H9 (cell line): ENCODE measurements around the gene CGB8. TPM values are rescaled to one million over a fixed set of nuclear protein-coding genes. Genes with fewer than 3 reads are reported as not detected.

Source experiments
- DNase-seq: peaks from one replicate; pipeline ENCODE4 v3.0.0-alpha.2; 2017
- H2AFZ ChIP-seq: one replicate; pipeline ENCODE4 v1.6.1; 2013; ENCODE audit warnings: mild to moderate bottlenecking, low read length, control low read depth, moderate library complexity
- H2AK5ac ChIP-seq: 2 replicates; pipeline ENCODE4 v1.6.1; 2013; ENCODE audit warnings: low read length, control low read depth, mixed read lengths; ENCODE audit not compliant: insufficient read length
- H2BK120ac ChIP-seq: one replicate; pipeline ENCODE4 v1.6.1; 2013; ENCODE audit warnings: low read depth, mild to moderate bottlenecking, low read length, control low read depth, inconsistent platforms; ENCODE audit not compliant: poor library complexity, severe bottlenecking
- H2BK12ac ChIP-seq: 2 replicates; pipeline ENCODE4 v1.6.1; 2013; ENCODE audit warnings: low read length, control low read depth, mixed read lengths, low read depth; ENCODE audit not compliant: insufficient read length
- H2BK15ac ChIP-seq: 2 replicates; pipeline ENCODE4 v1.6.1; 2013; ENCODE audit warnings: low read depth, low read length, control low read depth
- H2BK20ac ChIP-seq: one replicate; pipeline ENCODE4 v1.6.1; 2013; ENCODE audit warnings: low read depth, mild to moderate bottlenecking, low read length, control low read depth, inconsistent platforms; ENCODE audit not compliant: poor library complexity, severe bottlenecking
- H2BK5ac ChIP-seq: 2 replicates; pipeline ENCODE4 v1.6.1; 2013; ENCODE audit warnings: low read length, control low read depth, mixed read lengths; ENCODE audit not compliant: insufficient read length
- H3K14ac ChIP-seq: 2 replicates; pipeline ENCODE4 v1.6.1; 2013; ENCODE audit warnings: low read length, control low read depth; ENCODE audit not compliant: insufficient read depth
- H3K18ac ChIP-seq: 2 replicates; pipeline ENCODE4 v1.6.1; 2013; ENCODE audit warnings: low read depth, mild to moderate bottlenecking, mixed read lengths, low read length, control low read depth; ENCODE audit not compliant: insufficient read length
- H3K23ac ChIP-seq: 2 replicates; pipeline ENCODE4 v1.6.1; 2013; ENCODE audit warnings: low read length, control low read depth, mixed read lengths, low read depth; ENCODE audit not compliant: insufficient read length
- H3K23me2 ChIP-seq: 2 replicates; pipeline ENCODE4 v1.6.1; 2013; ENCODE audit warnings: low read depth, mild to moderate bottlenecking, mixed read lengths, low read length, control low read depth; ENCODE audit not compliant: insufficient read length, poor library complexity, severe bottlenecking
- H3K27ac ChIP-seq: 2 replicates; pipeline ENCODE4 v1.5.1; 2013; ENCODE audit warnings: low read length, control low read depth, mixed read lengths, low read depth; ENCODE audit not compliant: insufficient read length
- H3K27me3 ChIP-seq: 2 replicates; pipeline ENCODE4 v1.6.1; 2013; ENCODE audit warnings: low read length, control low read depth, inconsistent platforms; ENCODE audit not compliant: insufficient read depth
- H3K4ac ChIP-seq: 2 replicates; pipeline ENCODE4 v1.6.1; 2013; ENCODE audit warnings: low read depth, mild to moderate bottlenecking, control low read depth, inconsistent platforms, low read length, moderate library complexity
- H3K4me1 ChIP-seq: 2 replicates; pipeline ENCODE4 v1.6.1; 2013; ENCODE audit warnings: low read length, control low read depth, inconsistent platforms; ENCODE audit not compliant: insufficient read depth
- H3K4me2 ChIP-seq: 2 replicates; pipeline ENCODE4 v1.6.1; 2013; ENCODE audit warnings: low read length, control low read depth, mixed read lengths; ENCODE audit not compliant: insufficient read length, insufficient read depth
- H3K56ac ChIP-seq: 2 replicates; pipeline ENCODE4 v1.6.1; 2013; ENCODE audit warnings: low read depth, mild to moderate bottlenecking, mixed read lengths, low read length, control low read depth; ENCODE audit not compliant: insufficient read length
- H3K79me1 ChIP-seq: 2 replicates; pipeline ENCODE4 v1.6.1; 2013; ENCODE audit warnings: low read depth, mild to moderate bottlenecking, moderate library complexity, low read length, control low read depth, inconsistent platforms; ENCODE audit not compliant: insufficient read depth, poor library complexity, severe bottlenecking
- H3K79me2 ChIP-seq: 2 replicates; pipeline ENCODE4 v1.6.1; 2013; ENCODE audit warnings: low read length, control low read depth, inconsistent platforms; ENCODE audit not compliant: insufficient read depth
- H3K9ac ChIP-seq: 2 replicates; pipeline ENCODE4 v1.6.1; 2013; ENCODE audit warnings: low read length, control low read depth, mixed read lengths; ENCODE audit not compliant: insufficient read length; ENCODE audit errors: extremely low read depth
- H3K9me3 ChIP-seq: one replicate; pipeline ENCODE4 v1.6.1; 2013; ENCODE audit warnings: low read depth, low read length, inconsistent platforms; ENCODE audit not compliant: control insufficient read depth
- H3T11ph ChIP-seq: one replicate; pipeline ENCODE4 v1.6.1; 2013; ENCODE audit warnings: mild to moderate bottlenecking, low read length, control low read depth, inconsistent platforms
- H4K20me1 ChIP-seq: one replicate; pipeline ENCODE4 v1.6.1; 2013; ENCODE audit not compliant: control insufficient read depth, insufficient read length, insufficient read depth
- H4K5ac ChIP-seq: 2 replicates; pipeline ENCODE4 v1.6.1; 2013; ENCODE audit warnings: low read depth, mild to moderate bottlenecking, mixed read lengths, low read length, control low read depth; ENCODE audit not compliant: insufficient read length
- H4K8ac ChIP-seq: replicated peaks from 2 replicates; pipeline ENCODE4 v1.6.1; 2013; ENCODE audit warnings: low read length, control low read depth, mixed read lengths, low read depth; ENCODE audit not compliant: insufficient read length
- H4K91ac ChIP-seq: 2 replicates; pipeline ENCODE4 v1.6.1; 2013; ENCODE audit warnings: low read depth, mild to moderate bottlenecking, moderate library complexity, mixed read lengths, low read length, control low read depth; ENCODE audit not compliant: insufficient read length
- H3K27ac Mint-ChIP-seq, 3 experiments: 2 replicates in 2 of 3; 3 replicates in 1 of 3; pipeline ENCODE4 v1.8.0; 2020 to 2021; ENCODE audit warnings: mixed read lengths in 3 of 3, mild to moderate bottlenecking in 1 of 3, moderate library complexity in 1 of 3
- H3K27me3 Mint-ChIP-seq: 2 replicates; pipeline ENCODE4 v1.8.0; 2021; ENCODE audit warnings: low read depth, mild to moderate bottlenecking, moderate library complexity, mixed read lengths
- H3K36me3 Mint-ChIP-seq, 3 experiments: 2 replicates in 2 of 3; 3 replicates in 1 of 3; pipeline ENCODE4 v1.8.0; 2020 to 2021; ENCODE audit warnings: low read depth in 3 of 3, mixed read lengths in 3 of 3; ENCODE audit not compliant: insufficient read depth in 1 of 3
- H3K4me1 Mint-ChIP-seq, 2 experiments: 2 replicates each; pipeline ENCODE4 v1.8.0; 2020; ENCODE audit warnings: mixed read lengths in 2 of 2
- H3K4me3 Mint-ChIP-seq, 2 experiments: 2 replicates in 1 of 2; 3 replicates in 1 of 2; pipeline ENCODE4 v1.8.0; 2020 to 2021; ENCODE audit warnings: mild to moderate bottlenecking in 2 of 2, mixed read lengths in 2 of 2, moderate library complexity in 1 of 2
- H3K9me3 Mint-ChIP-seq, 2 experiments: 2 replicates in 1 of 2; 3 replicates in 1 of 2; pipeline ENCODE4 v1.8.0; 2020; ENCODE audit warnings: mild to moderate bottlenecking in 2 of 2, mixed read lengths in 2 of 2, moderate library complexity in 1 of 2
- CTCF ChIP-seq: fragments of 200-600 bp; sonication (generic); conservative IDR thresholded peaks from 3 replicates; pipeline ENCODE4 v1.8.0; 2021; ENCODE audit warnings: antibody characterized with exemption, mild to moderate bottlenecking
- WGBS: extraction: QIAGEN DNeasy Blood & Tissue Kit; methylation state at CpG from one replicate; pipeline ENCODE4 v1.1.7; 2013; ENCODE audit warnings: missing lambda C conversion rate, low lambda C conversion rate, mixed read lengths; ENCODE audit not compliant: insufficient read length; ENCODE audit errors: extremely low coverage; 5-methylcytosine and 5-hydroxymethylcytosine counted together
- total RNA-seq: library from RNA; stranded (reverse); gene quantifications from 2 replicates; pipeline ENCODE4 v1.2.1, GENCODE V29; 2021

The CGB8 gene
- total RNA-seq, 1 experiment from 2014 or later, result not detected

DNA sequence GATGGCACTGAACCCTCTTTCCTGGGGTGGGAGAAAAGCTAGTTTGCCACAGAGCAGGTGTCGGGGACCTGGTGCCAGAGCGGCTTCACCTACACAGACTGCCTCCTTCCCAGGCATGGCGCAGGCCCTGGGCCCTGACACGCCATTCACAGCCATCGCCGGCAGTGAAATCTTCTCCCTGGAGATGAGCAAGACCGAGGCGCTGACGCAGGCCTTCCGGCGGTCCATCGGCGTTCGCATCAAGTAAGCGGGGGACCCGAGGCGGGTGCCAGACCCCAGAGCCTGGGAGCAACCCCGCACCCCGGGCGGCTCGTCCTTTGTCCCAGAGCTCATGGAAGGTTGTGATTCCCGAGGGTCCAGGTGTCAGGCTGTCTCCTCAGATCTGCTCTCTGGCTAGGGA, 42.0 kb downstream of the CGB8 start:
- Histone ChIP-seq H3T11ph (no peak overlapping the region), H2BK20ac (no peak overlapping the region), H2BK12ac (no peak overlapping the region), H2AK5ac (no peak overlapping the region), H3K23me2 (no peaks in the 10 kb centered on the region), H2BK120ac (no peak overlapping the region), H3K9ac (no peak overlapping the region), H3K18ac (no peak overlapping the region), H3K4me2 (no peak overlapping the region), H4K5ac (no peak overlapping the region), H3K79me1 (no peaks in the 10 kb centered on the region), H3K4ac (no peak overlapping the region), H3K27me3 (no peaks in the 10 kb centered on the region), H2BK5ac (no peak overlapping the region), H3K14ac (no peak overlapping the region), H3K27ac (no peak overlapping the region), H3K56ac (no peak overlapping the region), H3K9me3 (no peaks in the 10 kb centered on the region), H4K91ac (no peak overlapping the region), H4K8ac (no peak overlapping the region), H2AFZ (no peak overlapping the region), H3K4me1 (no peaks in the 10 kb centered on the region), H2BK15ac (no peak overlapping the region), H4K20me1 (no peaks in the 10 kb centered on the region), H3K79me2 (no peaks in the 10 kb centered on the region), H3K23ac (no peak overlapping the region)
- no peak overlapping the region for H3K4me3 Mint-ChIP-seq
- H3K9me3 Mint-ChIP-seq, result no peaks in the 10 kb centered on the region
- WGBS, result no CpG with 5 or more reads among the region's 22 CpGs
- H3K27me3 Mint-ChIP-seq, result no peaks in the 10 kb centered on the region
- no peak overlapping the region for H3K27ac Mint-ChIP-seq
- H3K4me1 Mint-ChIP-seq, result no peaks in the 10 kb centered on the region
- TF ChIP-seq CTCF, result no peak
- H3K36me3 Mint-ChIP-seq, result peaks cover 23 to 77% (median 75%) of the 10 kb centered on the region in 3 experiments; a peak in 6 of 7 replicates
- DNase-seq, result no peak
